ENCODE data around the gene GPR22. TPM values are rescaled to one million over a fixed set of nuclear protein-coding genes. Genes with fewer than 3 reads are reported as not detected.
A peak's percentile ranks its signal among the peaks of the same experiment; 100 is the strongest.

GPR22 gene
- total and polyA plus RNA-seq, 2 of the 4 experiments (the other 2 are of a cell fraction) = not detected

- dilution Hi-C loops (cut with HindIII; ENCODE audit: low sequenced_read_pairs, unreplicated experiment) (no loop called here), in situ Hi-C loops (cut with MboI; ENCODE audit: low sequenced_read_pairs) (no loop called here), intact Hi-C loops (cut with micrococcal nuclease) (no loop called here)
- Histone ChIP-seq H2AK9ac (replicated peaks; ENCODE audit: low read depth, low read length, poor library complexity) (no peak overlapping the region), H3K56ac (ENCODE audit: extremely low read depth, insufficient read depth, low read length) (no peak overlapping the region), H3K27me3 (ENCODE audit: control insufficient read depth, insufficient read depth, low read length) (no peaks in the 10 kb centered on the region), H4K5ac (ENCODE audit: low read depth, low read length) (no peak overlapping the region), H3K9me3 (ENCODE audit: control insufficient read depth, insufficient read depth, low read length) (no peaks in the 10 kb centered on the region; the same call in 1 of the 2 replicates), H3K4ac (ENCODE audit: low read depth, low read length) (no peak overlapping the region), H3K18ac (ENCODE audit: low read depth, low read length) (no peak overlapping the region), H3K14ac (replicated peaks; ENCODE audit: low read depth, low read length) (no peak overlapping the region), H2BK120ac (ENCODE audit: low read depth, low read length) (no peak overlapping the region), H3K79me1 (ENCODE audit: low read depth in 1 of 2, low read length in 2 of 2) (peaks cover 3 to 12% of the 10 kb centered on the region in 2 experiments; a peak in 1 of 4 replicates), H4K91ac (ENCODE audit: insufficient read depth, low read depth, low read length) (no peak overlapping the region), H3K23ac (ENCODE audit: low read depth, low read length) (no peak overlapping the region), H4K8ac (ENCODE audit: low read depth in 2 of 2, low read length in 2 of 2) (no peak overlapping the region), H4K20me1 (ENCODE audit: insufficient read depth, low read length) (no peaks in the 10 kb centered on the region), H3K4me1 (ENCODE audit: control insufficient read depth, insufficient read depth, low read length) (no peaks in the 10 kb centered on the region), H2BK5ac (ENCODE audit: low read depth, low read length, poor library complexity, severe bottlenecking) (no peak overlapping the region), H2BK15ac (ENCODE audit: low read depth, low read length) (no peak overlapping the region), H3K4me2 (ENCODE audit: low read depth, low read length) (no peak overlapping the region), H3K9me1 (ENCODE audit: insufficient read depth, low read length) (peaks cover 4% of the 10 kb centered on the region; the same call in 1 of the 2 replicates), H3K36me3 (ENCODE audit: control insufficient read depth, insufficient read depth, low read length) (no peaks in the 10 kb centered on the region), H2AFZ (replicated peaks; ENCODE audit: low read length, poor library complexity) (no peak overlapping the region), H3K27ac (ENCODE audit: insufficient read depth, low read length) (no peak overlapping the region), H3K9ac (ENCODE audit: low read depth, low read length) (no peak overlapping the region), H2AK5ac (ENCODE audit: low read depth, low read length) (no peak overlapping the region), H2BK20ac (ENCODE audit: low read depth, low read length) (no peak overlapping the region), H3K4me3 (ENCODE audit: insufficient read depth, low read depth, low read length) (no peak overlapping the region)
- TF ChIP-seq POLR2A (IDR thresholded peaks at IDR 0.05; ENCODE audit: low read depth, low read length) = no peak
- TF ChIP-seq CEBPB (IDR thresholded peaks at IDR 0.05; ENCODE audit: low read depth, low read length) = no peak
- no peak for TF ChIP-seq USF2 (IDR thresholded peaks at IDR 0.05; ENCODE audit: low read depth, low read length)
- no peak for TF ChIP-seq BHLHE40 (IDR thresholded peaks at IDR 0.05; ENCODE audit: low read depth, low read length)
- TF ChIP-seq CTCF (conservative IDR thresholded peaks at IDR 0.05; ENCODE audit: low read depth, low read length) = no peak
- no peak for TF ChIP-seq NFE2L2 (IDR thresholded peaks at IDR 0.05; ENCODE audit: low read depth, low read length)
- TF ChIP-seq RFX5 (IDR thresholded peaks at IDR 0.05; ENCODE audit: low read depth, low read length) = no peak
- TF ChIP-seq RCOR1 (IDR thresholded peaks at IDR 0.05; ENCODE audit: insufficient replicate concordance, low read length) = no peak
- TF ChIP-seq RAD21 (IDR thresholded peaks at IDR 0.05; ENCODE audit: low read length) = no peak
- no peak for TF ChIP-seq MXI1 (IDR thresholded peaks at IDR 0.05; ENCODE audit: borderline replicate concordance, low read depth, low read length)
- no peak for TF ChIP-seq SMC3 (IDR thresholded peaks at IDR 0.05; ENCODE audit: low read depth, low read length)
- TF ChIP-seq CHD1 (IDR thresholded peaks at IDR 0.05; ENCODE audit: low read depth, low read length) = no peak
- no peak for TF ChIP-seq MAZ (IDR thresholded peaks at IDR 0.05; ENCODE audit: borderline replicate concordance, low read depth, low read length)
- TF ChIP-seq FOS (IDR thresholded peaks at IDR 0.05; ENCODE audit: low read depth, low read length) = no peak
- TF ChIP-seq ELK1 (IDR thresholded peaks at IDR 0.05; ENCODE audit: borderline replicate concordance, low read depth, low read length) = no peak
- POLR2A ChIA-PET (ENCODE audit: unreplicated experiment) = no interaction called here
- no peak for ATAC-seq (ENCODE audit: low read depth)
- CTCF ChIA-PET = no interaction called here
- BruUV-seq (replicated peaks) = no TSS peak
- DNase-seq = peak; percentile 7
These were observed 28.1 kb upstream of the GPR22 start for GRCh38 chr7:107441581-107442422.

Data from IMR-90 (cell line).